HepG2 (cell line): ENCODE results near the gene AHCYL1. TPM values are rescaled to one million over a fixed set of nuclear protein-coding genes. Genes with fewer than 3 reads are reported as not detected.
A peak's percentile ranks its signal among the peaks of the same experiment; 100 is the strongest.

ENCODE experiments used
- GPN1 ChIP-seq: sonication (generic); formaldehyde crosslinking; IDR thresholded peaks from 2 replicates; pipeline ENCODE4 v1.5.1; 2020; ENCODE audit warnings: missing genetic modification reagents, borderline replicate concordance
- HMG20B ChIP-seq: conservative IDR thresholded peaks from 2 replicates; pipeline ENCODE4 v1.6.1; 2016; ENCODE audit warnings: missing genetic modification reagents, missing compliant biosample characterization
- HNF1B ChIP-seq: sonication (generic); formaldehyde crosslinking; IDR thresholded peaks from 2 replicates; pipeline ENCODE4 v1.5.1; 2020; ENCODE audit warnings: mild to moderate bottlenecking, moderate library complexity, missing genetic modification reagents
- HNF4A ChIP-seq: sonication (generic); formaldehyde crosslinking; IDR thresholded peaks from 2 replicates; pipeline ENCODE4 v1.4.0; 2020; ENCODE audit warnings: missing genetic modification reagents
- IRF2 ChIP-seq: IDR thresholded peaks from 2 replicates; pipeline ENCODE4 v1.6.1; 2018; ENCODE audit warnings: missing genetic modification reagents, missing compliant biosample characterization
- MAX ChIP-seq: IDR thresholded peaks from 2 replicates; pipeline ENCODE4 v1.6.1; 2012; ENCODE audit warnings: inconsistent platforms
- MLX ChIP-seq: IDR thresholded peaks from 2 replicates; pipeline ENCODE4 v1.6.1; 2016
- MXI1 ChIP-seq: IDR thresholded peaks from 3 replicates; pipeline ENCODE4 v1.6.1; 2012; ENCODE audit warnings: low read depth, low read length, inconsistent platforms, borderline replicate concordance
- NFAT5 ChIP-seq: sonication (generic); formaldehyde crosslinking; IDR thresholded peaks from 2 replicates; pipeline ENCODE4 v1.4.0; 2020; ENCODE audit warnings: missing genetic modification reagents
- PCBP1 ChIP-seq: fragments of 200-400 bp; formaldehyde crosslinking; IDR thresholded peaks from 2 replicates; pipeline ENCODE4 v1.6.1; 2017; ENCODE audit warnings: mild to moderate bottlenecking, low read depth, low read length, borderline replicate concordance
- RNF2 ChIP-seq: fragments of 450-650 bp; conservative IDR thresholded peaks from 2 replicates; pipeline ENCODE4 v1.6.1; 2016; ENCODE audit warnings: low read depth
- ZMYM2 ChIP-seq: sonication (generic); formaldehyde crosslinking; IDR thresholded peaks from 2 replicates; pipeline ENCODE4 v1.8.0; 2022; ENCODE audit warnings: mild to moderate bottlenecking, missing genetic modification reagents
- ZNF234 ChIP-seq: sonication (generic); formaldehyde crosslinking; conservative IDR thresholded peaks from 2 replicates; pipeline ENCODE4 v1.5.1; 2020; ENCODE audit warnings: mild to moderate bottlenecking, missing genetic modification reagents
- ZNF337 ChIP-seq: sonication (generic); formaldehyde crosslinking; IDR thresholded peaks from 2 replicates; pipeline ENCODE4 v1.5.1; 2020; ENCODE audit warnings: missing genetic modification reagents, low read depth, mild to moderate bottlenecking, borderline replicate concordance
- ZNF552 ChIP-seq: sonication (generic); formaldehyde crosslinking; IDR thresholded peaks from 2 replicates; pipeline ENCODE4 v1.9.0; 2022; ENCODE audit warnings: missing genetic modification reagents, mild to moderate bottlenecking, borderline replicate concordance
- ZNF577 ChIP-seq: sonication (generic); formaldehyde crosslinking; IDR thresholded peaks from 2 replicates; pipeline ENCODE4 v1.4.0; 2020; ENCODE audit warnings: mild to moderate bottlenecking, low read depth, missing genetic modification reagents, borderline replicate concordance
- polyA plus RNA-seq, 8 experiments: library from polyadenylated mRNA; depleted of rRNA in 3 of 8; stranded (reverse) in 7 of 8; unstranded in 1 of 8; fragments of >200 nt; fragmentation: Illumina TruSeq in 4 of 8; extraction: Trizol in 4 of 8; gene quantifications; 2 replicates each; pipeline versions ENCODE4 v1.2.1 to v1.2.3, GENCODE V29; 2011 to 2016; ENCODE audit warnings: low read depth in 4 of 8, missing spikeins in 1 of 8, mixed read lengths in 1 of 8; ENCODE audit not compliant: insufficient read depth in 1 of 8
- total RNA-seq, 5 experiments: library from RNA; depleted of rRNA; stranded (reverse); fragments of >200 nt; fragmentation: Illumina TruSeq; extraction: Trizol; gene quantifications; 2 replicates each; pipeline ENCODE4 v1.2.3, GENCODE V29; 2016; ENCODE audit warnings: low read depth in 1 of 5
- TF ChIP-seq, protein P1 (sequence below): sonication (generic); formaldehyde crosslinking; IDR thresholded peaks from 2 replicates; pipeline ENCODE4 v1.8.1; 2023; ENCODE audit warnings: mild to moderate bottlenecking, moderate library complexity, missing genetic modification reagents

Gene AHCYL1
- total and polyA plus RNA-seq, 2 of the 13 experiments (the other 11 are each of a cell fraction or from before 2014, with no cell fraction given) = 40.9 to 76.3 TPM

- TF ChIP-seq, protein P1, sequence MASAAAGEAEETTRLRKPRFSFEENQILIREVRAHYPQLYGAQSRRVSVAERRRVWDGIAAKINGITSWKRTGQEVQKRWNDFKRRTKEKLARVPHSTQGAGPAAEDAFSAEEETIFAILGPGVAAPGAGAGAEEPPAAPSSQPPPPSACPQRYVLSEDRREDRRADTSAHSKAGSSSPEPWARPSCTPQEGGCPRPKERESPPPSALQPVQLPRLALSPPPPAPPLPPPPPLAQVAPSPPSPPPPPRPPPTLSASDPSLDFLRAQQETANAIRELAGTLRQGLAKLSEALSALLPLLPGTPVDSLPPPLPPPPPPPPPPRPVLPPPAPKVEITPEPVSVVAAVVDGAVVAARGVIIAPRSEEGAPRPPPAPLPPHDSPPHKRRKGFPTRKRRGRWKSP (CRISPR knock-in tag) = no peak
- TF ChIP-seq ZNF234 (CRISPR knock-in tag) = no peak
- no peak for TF ChIP-seq ZNF337
- TF ChIP-seq GPN1 (CRISPR knock-in tag) = no peak
- no peak for TF ChIP-seq MLX (CRISPR knock-in tag)
- no peak for TF ChIP-seq HMG20B (CRISPR knock-in tag)
- no peak for TF ChIP-seq HNF1B (CRISPR knock-in tag)
- TF ChIP-seq ZMYM2 = peak; percentile 67; the same call in 1 of the 2 replicates
- TF ChIP-seq HNF4A (CRISPR knock-in tag) = peak; percentile 94
- TF ChIP-seq NFAT5 = no peak
- no peak for TF ChIP-seq ZNF552 (CRISPR knock-in tag)
- no peak for TF ChIP-seq PCBP1
- no peak for TF ChIP-seq IRF2 (CRISPR knock-in tag)
- no peak for TF ChIP-seq ZNF577 (CRISPR knock-in tag)
- TF ChIP-seq RNF2 = no peak
- TF ChIP-seq MXI1 = no peak
- TF ChIP-seq MAX = peak; percentile 69
Observed at GRCh38 chr1:110060034-110060661, 75.6 kb downstream of the AHCYL1 start (continued).
